Measurements from ENCODE around the gene CENPM. TPM values are rescaled to one million over a fixed set of nuclear protein-coding genes. Genes with fewer than 3 reads are reported as not detected.

The CENPM gene
- total and polyA plus RNA-seq, 10 of the 15 experiments (the other 5 are each of a cell fraction or from before 2014, with no cell fraction given): 36.7 to 212 (median 74.7) TPM

DNA sequence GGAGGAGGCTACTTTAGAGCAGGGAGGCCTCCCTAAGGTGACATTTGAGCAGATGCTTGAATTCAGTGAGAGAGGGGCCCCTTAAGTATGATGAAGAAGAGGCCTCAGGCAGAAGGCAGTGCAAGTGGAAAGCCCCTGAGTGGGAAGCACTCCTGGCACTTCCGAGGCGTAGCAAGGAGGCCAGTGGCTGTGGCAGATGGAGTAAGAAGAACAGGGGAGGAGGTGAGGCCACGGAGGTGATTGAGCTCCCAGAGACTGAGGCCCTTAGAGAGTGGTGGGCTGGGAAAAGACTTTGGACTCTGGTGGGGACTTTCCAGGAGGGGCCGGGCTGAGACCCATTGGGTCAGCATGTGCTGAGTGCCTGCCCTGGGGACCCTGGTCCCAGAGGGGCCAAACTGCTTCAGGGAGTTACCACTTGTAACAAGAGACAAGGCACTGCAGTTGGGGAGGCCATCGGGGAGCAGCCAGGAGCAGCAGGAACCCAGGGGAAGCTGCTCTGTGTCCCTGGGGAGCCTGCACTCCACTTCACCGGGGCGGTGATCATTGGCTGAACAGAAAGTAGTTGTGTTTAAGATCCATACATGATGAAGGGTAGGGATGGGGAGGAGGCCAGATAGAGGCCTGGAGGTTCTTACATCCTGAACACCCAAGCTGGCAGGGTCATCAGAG, 2.5 kb upstream of the CENPM start (continued):
- TF ChIP-seq MTA2 (IDR thresholded peaks at IDR 0.05; ENCODE audit: low read depth): peak; percentile 71
- no peak for TF ChIP-seq BRCA1 (IDR thresholded peaks at IDR 0.05; ENCODE audit: low read depth, low read length)
- peak; percentile 16; the same call in 1 of the 2 replicates for TF ChIP-seq CREB1 (IDR thresholded peaks at IDR 0.05; ENCODE audit: low read depth)
- TF ChIP-seq POLR2AphosphoS2 (IDR thresholded peaks at IDR 0.05; ENCODE audit: low read depth, low read length): no peak
- no peak for TF ChIP-seq BMI1 (IDR thresholded peaks at IDR 0.05; ENCODE audit: borderline replicate concordance)
- no peak for TF ChIP-seq KAT2A (conservative IDR thresholded peaks at IDR 0.05; ENCODE audit: control insufficient read depth, low read depth, low read length)
- no peak; the same call in 1 of the 2 replicates for TF ChIP-seq CHD2 (IDR thresholded peaks at IDR 0.05; ENCODE audit: borderline replicate concordance, low read depth, low read length)
- TF ChIP-seq RFX5 (IDR thresholded peaks at IDR 0.05; ENCODE audit: low read depth, low read length): no peak
- no peak for TF ChIP-seq PAX8 (IDR thresholded peaks at IDR 0.05)
- TF ChIP-seq CHD4 (IDR thresholded peaks at IDR 0.05): no peak
- no peak; the same call in 1 of the 2 replicates for TF ChIP-seq TCF12 (IDR thresholded peaks at IDR 0.05; ENCODE audit: low read depth, low read length)
- TF ChIP-seq, protein P1, sequence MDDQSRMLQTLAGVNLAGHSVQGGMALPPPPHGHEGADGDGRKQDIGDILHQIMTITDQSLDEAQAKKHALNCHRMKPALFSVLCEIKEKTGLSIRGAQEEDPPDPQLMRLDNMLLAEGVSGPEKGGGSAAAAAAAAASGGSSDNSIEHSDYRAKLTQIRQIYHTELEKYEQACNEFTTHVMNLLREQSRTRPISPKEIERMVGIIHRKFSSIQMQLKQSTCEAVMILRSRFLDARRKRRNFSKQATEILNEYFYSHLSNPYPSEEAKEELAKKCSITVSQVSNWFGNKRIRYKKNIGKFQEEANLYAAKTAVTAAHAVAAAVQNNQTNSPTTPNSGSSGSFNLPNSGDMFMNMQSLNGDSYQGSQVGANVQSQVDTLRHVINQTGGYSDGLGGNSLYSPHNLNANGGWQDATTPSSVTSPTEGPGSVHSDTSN (IDR thresholded peaks at IDR 0.05; ENCODE audit: insufficient replicate concordance, low read depth, low read length): no peak
- peak; percentile 90 for TF ChIP-seq YBX1 (IDR thresholded peaks at IDR 0.05)
- TF ChIP-seq SRF (IDR thresholded peaks at IDR 0.05; ENCODE audit: low read depth in 2 of 2, low read length in 2 of 2): no peak

Measured in GM12878 (cell line).